A549 (cell line): ENCODE results near the gene CHST5. TPM values are rescaled to one million over a fixed set of nuclear protein-coding genes. Genes with fewer than 3 reads are reported as not detected.

Experiments used
- ATAC-seq, 2 experiments: fragments of 200-7000 bp in 1 of 2; fragments of >200 bp in 1 of 2; cut with Nextera tagmentation in 1 of 2; cut with Tn5 transposase in 1 of 2; 3 replicates each; pipeline versions ENCODE4 v1.8.0 to v1.9.1; 2018 to 2020; ENCODE audit warnings: mild to moderate bottlenecking in 1 of 2, moderate library complexity in 1 of 2
- CTCF ChIA-PET: fragments of 300-600 bp; sonication (Branson Sonifier 250); formaldehyde crosslinking; extraction: SDS; loops from one replicate; lab custom pipeline; 2021; ENCODE audit warnings: antibody characterized with exemption, inconsistent platforms; lab: Yijun Ruan, JAX
- POLR2A ChIA-PET: fragments of 350-600 bp; formaldehyde crosslinking; extraction: SDS; loops from one replicate; lab custom pipeline; 2021; ENCODE audit warnings: antibody characterized with exemption, inconsistent platforms; lab: Yijun Ruan, JAX
- DNase-seq, 2 experiments: peaks; one replicate each; pipeline versions ENCODE4 v3.0.0 to v3.0.0-alpha.2; 2011 to 2016; ENCODE audit warnings: low read depth in 1 of 2, low spot score in 1 of 2
- FAIRE-seq: peaks from 2 replicates; lab custom pipeline; 2011; peaks lifted over from hg19 to GRCh38; lab: Jason Lieb, UNC
- H3K27ac ChIP-seq, 2 experiments: fragments of >200 bp; sonication (Bioruptor Twin); formaldehyde crosslinking; 3 replicates each; pipeline ENCODE4 v1.5.1; 2016 to 2017
- H3K4me1 ChIP-seq: fragments of >200 bp; sonication (Bioruptor Twin); formaldehyde crosslinking; 3 replicates; pipeline ENCODE4 v1.6.1; 2016
- H3K4me2 ChIP-seq: fragments of >200 bp; sonication (Bioruptor Twin); formaldehyde crosslinking; 3 replicates; pipeline ENCODE4 v1.6.1; 2016
- H3K4me3 ChIP-seq: fragments of >200 bp; sonication (Bioruptor Twin); formaldehyde crosslinking; 3 replicates; pipeline ENCODE4 v1.5.1; 2016
- H3K9me3 ChIP-seq: fragments of >200 bp; sonication (Bioruptor Twin); formaldehyde crosslinking; 3 replicates; pipeline ENCODE4 v1.6.1; 2016
- CBX2 ChIP-seq: fragments of 200-600 bp; sonication (generic); IDR thresholded peaks from 2 replicates; pipeline ENCODE4 v1.6.1; 2016; ENCODE audit warnings: low read depth, mild to moderate bottlenecking, borderline replicate concordance
- EHMT2 ChIP-seq: fragments of 200-600 bp; sonication (generic); IDR thresholded peaks from 2 replicates; pipeline ENCODE4 v1.6.1; 2016; ENCODE audit warnings: antibody characterized with exemption, low read depth, mild to moderate bottlenecking, moderate library complexity
- EP300 ChIP-seq, 2 experiments: fragments of >200 bp; sonication (Bioruptor Twin); formaldehyde crosslinking; IDR thresholded peaks; 2 replicates in 1 of 2; 3 replicates in 1 of 2; pipeline ENCODE4 v1.6.1; 2016 to 2017
- HOXB13 ChIP-seq: fragments of 250-450 bp; sonication (Bioruptor Pico); IDR thresholded peaks from 2 replicates; pipeline ENCODE4 v1.5.0; 2020; ENCODE audit warnings: low read depth, mild to moderate bottlenecking, moderate library complexity
- HOXB5 ChIP-seq: fragments of 250-450 bp; sonication (Bioruptor Pico); IDR thresholded peaks from 2 replicates; pipeline ENCODE4 v1.5.0; 2020; ENCODE audit warnings: mild to moderate bottlenecking, moderate library complexity
- JUN ChIP-seq, 2 experiments: fragments of >200 bp; sonication (Bioruptor Twin); formaldehyde crosslinking; IDR thresholded peaks; 2 replicates in 1 of 2; 3 replicates in 1 of 2; pipeline ENCODE4 v1.6.1; 2016 to 2017
- KDM5A ChIP-seq: fragments of 200-600 bp; sonication (generic); IDR thresholded peaks from 2 replicates; pipeline ENCODE4 v1.6.1; 2016; ENCODE audit warnings: antibody characterized with exemption, mild to moderate bottlenecking
- NFE2L2 ChIP-seq: fragments of 150-350 bp; conservative IDR thresholded peaks from 2 replicates; pipeline ENCODE4 v1.6.1; 2014; ENCODE audit warnings: low read length
- NR3C1 ChIP-seq: fragments of >200 bp; sonication (Bioruptor Twin); formaldehyde crosslinking; IDR thresholded peaks from 3 replicates; pipeline ENCODE4 v1.6.1; 2017
- POLR2A ChIP-seq: IDR thresholded peaks from 2 replicates; pipeline ENCODE4 v1.6.1; 2012; ENCODE audit warnings: mild to moderate bottlenecking, low read length
- RAD21 ChIP-seq, 2 experiments: fragments of >200 bp in 1 of 2; sonication (Bioruptor Twin) in 1 of 2; formaldehyde crosslinking in 1 of 2; IDR thresholded peaks in 1 of 2; conservative IDR thresholded peaks in 1 of 2; 2 replicates in 1 of 2; 3 replicates in 1 of 2; pipeline ENCODE4 v1.6.1; 2012 to 2018; ENCODE audit warnings: inconsistent platforms in 1 of 2
- TFCP2L1 ChIP-seq: fragments of 250-450 bp; sonication (Bioruptor Pico); IDR thresholded peaks from 2 replicates; pipeline ENCODE4 v1.5.0; 2021; ENCODE audit warnings: mild to moderate bottlenecking
- ZSCAN20 ChIP-seq: fragments of 250-450 bp; sonication (Bioruptor Pico); IDR thresholded peaks from 2 replicates; pipeline ENCODE4 v1.8.0; 2022; ENCODE audit warnings: mild to moderate bottlenecking, moderate library complexity
- WGBS: methylation state at CpG from one replicate; pipeline ENCODE4 v1.1.6; 2017; ENCODE audit errors: missing lambda C conversion rate; 5-methylcytosine and 5-hydroxymethylcytosine counted together
- polyA plus RNA-seq, 4 experiments: library from polyadenylated mRNA; depleted of rRNA in 3 of 4; stranded (reverse); fragments of >200 nt; fragmentation: RNase III in 1 of 4; extraction: RNeasy Plus Mini Kit Qiagen cat#74134 plus additional on column Dnase treatment in 1 of 4; gene quantifications; 2 replicates in 3 of 4; 3 replicates in 1 of 4; pipeline ENCODE4 v1.2.3, GENCODE V29; 2011 to 2017
- TF ChIP-seq, protein P1 (sequence below): fragments of 250-450 bp; sonication (Bioruptor Pico); IDR thresholded peaks from 2 replicates; pipeline ENCODE4 v1.5.0; 2021; ENCODE audit warnings: mild to moderate bottlenecking, moderate library complexity, borderline replicate concordance
- TF ChIP-seq, protein P2 (sequence below): IDR thresholded peaks from 2 replicates; pipeline ENCODE4 v1.6.1; 2012
- TF ChIP-seq, protein P3 (sequence below): fragments of >200 bp; sonication (Bioruptor Twin); formaldehyde crosslinking; IDR thresholded peaks from 3 replicates; pipeline ENCODE4 v1.6.1; 2016
- TF ChIP-seq, protein P4 (sequence below): fragments of 150-350 bp; IDR thresholded peaks from 2 replicates; pipeline ENCODE4 v1.6.1; 2014; ENCODE audit warnings: low read depth, mild to moderate bottlenecking, low read length
- TF ChIP-seq, protein P5 (sequence below): fragments of 200-600 bp; sonication (generic); IDR thresholded peaks from 2 replicates; pipeline ENCODE4 v1.6.1; 2016; ENCODE audit warnings: antibody characterized with exemption, mild to moderate bottlenecking, moderate library complexity
- TF ChIP-seq, protein P6 (sequence below): IDR thresholded peaks from 2 replicates; pipeline ENCODE4 v1.6.1; 2012; ENCODE audit warnings: low read depth, borderline replicate concordance
- TF ChIP-seq, protein P7 (sequence below): IDR thresholded peaks from 2 replicates; pipeline ENCODE4 v1.6.1; 2012

CHST5 gene
- polyA plus RNA-seq, 2 of the 4 experiments (the other 2 are of a cell fraction), result 0.05 TPM; not detected in 1

DNA sequence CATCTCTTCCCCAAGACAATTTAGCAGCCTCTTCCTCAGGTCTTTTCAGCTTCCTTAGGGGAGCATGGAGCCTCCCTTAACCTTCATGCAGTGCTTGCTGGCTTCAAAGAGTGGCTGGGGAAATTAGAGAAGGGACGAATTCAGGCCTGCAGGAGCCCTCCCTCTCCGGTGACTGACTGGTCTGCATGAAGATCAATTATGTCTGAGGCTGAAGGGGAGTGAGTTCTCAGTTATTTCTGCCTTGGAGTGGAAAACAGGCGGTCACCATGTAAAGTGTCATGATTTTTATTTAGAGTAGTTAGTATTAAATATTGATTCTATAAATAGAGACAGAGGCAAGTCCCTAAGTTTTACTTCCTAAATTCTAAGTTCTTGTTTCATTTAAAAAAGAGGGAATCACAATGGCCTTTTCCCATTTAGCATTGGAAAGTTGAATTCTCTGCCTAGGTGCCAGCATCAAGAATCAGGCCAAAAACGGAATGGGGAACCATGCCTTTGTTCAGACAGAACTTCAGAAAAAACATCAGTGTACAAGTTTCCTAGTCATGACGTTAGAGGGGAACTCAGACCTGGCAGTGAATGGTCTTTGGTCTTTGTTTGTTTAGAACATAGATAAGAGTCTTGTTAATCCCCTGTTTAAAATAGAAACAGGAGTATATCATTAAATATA is 34.6 kb upstream of the CHST5 start:
- CTCF ChIA-PET, result interaction anchor here (0.9 to 1.2 kb wide), 2 partner anchors 53 to 54 kb away, joined by 3 to 5 read pairs; no protein-coding TSS in a partner anchor
- TF ChIP-seq, protein P1, sequence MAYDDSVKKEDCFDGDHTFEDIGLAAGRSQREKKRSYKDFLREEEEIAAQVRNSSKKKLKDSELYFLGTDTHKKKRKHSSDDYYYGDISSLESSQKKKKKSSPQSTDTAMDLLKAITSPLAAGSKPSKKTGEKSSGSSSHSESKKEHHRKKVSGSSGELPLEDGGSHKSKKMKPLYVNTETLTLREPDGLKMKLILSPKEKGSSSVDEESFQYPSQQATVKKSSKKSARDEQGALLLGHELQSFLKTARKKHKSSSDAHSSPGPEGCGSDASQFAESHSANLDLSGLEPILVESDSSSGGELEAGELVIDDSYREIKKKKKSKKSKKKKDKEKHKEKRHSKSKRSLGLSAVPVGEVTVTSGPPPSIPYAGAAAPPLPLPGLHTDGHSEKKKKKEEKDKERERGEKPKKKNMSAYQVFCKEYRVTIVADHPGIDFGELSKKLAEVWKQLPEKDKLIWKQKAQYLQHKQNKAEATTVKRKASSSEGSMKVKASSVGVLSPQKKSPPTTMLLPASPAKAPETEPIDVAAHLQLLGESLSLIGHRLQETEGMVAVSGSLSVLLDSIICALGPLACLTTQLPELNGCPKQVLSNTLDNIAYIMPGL, result no peak
- TF ChIP-seq RAD21 (conservative IDR thresholded peaks at IDR 0.05 in 1 of 2, IDR thresholded peaks at IDR 0.05 in 1 of 2) (no peak), JUN (IDR thresholded peaks at IDR 0.05) (no peak), HOXB5 (CRISPR knock-in tag) (no peak), POLR2A (no peak), TFCP2L1 (CRISPR knock-in tag) (no peak), CBX2 (no peak), HOXB13 (CRISPR knock-in tag) (no peak), ZSCAN20 (CRISPR knock-in tag) (no peak), NFE2L2 (no peak), EP300 (IDR thresholded peaks at IDR 0.05) (no peak), EHMT2 (no peak), NR3C1 (no peak), KDM5A (no peak)
- TF ChIP-seq, protein P2, sequence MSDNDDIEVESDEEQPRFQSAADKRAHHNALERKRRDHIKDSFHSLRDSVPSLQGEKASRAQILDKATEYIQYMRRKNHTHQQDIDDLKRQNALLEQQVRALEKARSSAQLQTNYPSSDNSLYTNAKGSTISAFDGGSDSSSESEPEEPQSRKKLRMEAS, result no peak
- TF ChIP-seq, protein P3, sequence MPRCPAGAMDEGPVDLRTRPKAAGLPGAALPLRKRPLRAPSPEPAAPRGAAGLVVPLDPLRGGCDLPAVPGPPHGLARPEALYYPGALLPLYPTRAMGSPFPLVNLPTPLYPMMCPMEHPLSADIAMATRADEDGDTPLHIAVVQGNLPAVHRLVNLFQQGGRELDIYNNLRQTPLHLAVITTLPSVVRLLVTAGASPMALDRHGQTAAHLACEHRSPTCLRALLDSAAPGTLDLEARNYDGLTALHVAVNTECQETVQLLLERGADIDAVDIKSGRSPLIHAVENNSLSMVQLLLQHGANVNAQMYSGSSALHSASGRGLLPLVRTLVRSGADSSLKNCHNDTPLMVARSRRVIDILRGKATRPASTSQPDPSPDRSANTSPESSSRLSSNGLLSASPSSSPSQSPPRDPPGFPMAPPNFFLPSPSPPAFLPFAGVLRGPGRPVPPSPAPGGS, result no peak
- TF ChIP-seq, protein P4, sequence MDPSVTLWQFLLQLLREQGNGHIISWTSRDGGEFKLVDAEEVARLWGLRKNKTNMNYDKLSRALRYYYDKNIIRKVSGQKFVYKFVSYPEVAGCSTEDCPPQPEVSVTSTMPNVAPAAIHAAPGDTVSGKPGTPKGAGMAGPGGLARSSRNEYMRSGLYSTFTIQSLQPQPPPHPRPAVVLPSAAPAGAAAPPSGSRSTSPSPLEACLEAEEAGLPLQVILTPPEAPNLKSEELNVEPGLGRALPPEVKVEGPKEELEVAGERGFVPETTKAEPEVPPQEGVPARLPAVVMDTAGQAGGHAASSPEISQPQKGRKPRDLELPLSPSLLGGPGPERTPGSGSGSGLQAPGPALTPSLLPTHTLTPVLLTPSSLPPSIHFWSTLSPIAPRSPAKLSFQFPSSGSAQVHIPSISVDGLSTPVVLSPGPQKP, result no peak
- TF ChIP-seq, protein P5, sequence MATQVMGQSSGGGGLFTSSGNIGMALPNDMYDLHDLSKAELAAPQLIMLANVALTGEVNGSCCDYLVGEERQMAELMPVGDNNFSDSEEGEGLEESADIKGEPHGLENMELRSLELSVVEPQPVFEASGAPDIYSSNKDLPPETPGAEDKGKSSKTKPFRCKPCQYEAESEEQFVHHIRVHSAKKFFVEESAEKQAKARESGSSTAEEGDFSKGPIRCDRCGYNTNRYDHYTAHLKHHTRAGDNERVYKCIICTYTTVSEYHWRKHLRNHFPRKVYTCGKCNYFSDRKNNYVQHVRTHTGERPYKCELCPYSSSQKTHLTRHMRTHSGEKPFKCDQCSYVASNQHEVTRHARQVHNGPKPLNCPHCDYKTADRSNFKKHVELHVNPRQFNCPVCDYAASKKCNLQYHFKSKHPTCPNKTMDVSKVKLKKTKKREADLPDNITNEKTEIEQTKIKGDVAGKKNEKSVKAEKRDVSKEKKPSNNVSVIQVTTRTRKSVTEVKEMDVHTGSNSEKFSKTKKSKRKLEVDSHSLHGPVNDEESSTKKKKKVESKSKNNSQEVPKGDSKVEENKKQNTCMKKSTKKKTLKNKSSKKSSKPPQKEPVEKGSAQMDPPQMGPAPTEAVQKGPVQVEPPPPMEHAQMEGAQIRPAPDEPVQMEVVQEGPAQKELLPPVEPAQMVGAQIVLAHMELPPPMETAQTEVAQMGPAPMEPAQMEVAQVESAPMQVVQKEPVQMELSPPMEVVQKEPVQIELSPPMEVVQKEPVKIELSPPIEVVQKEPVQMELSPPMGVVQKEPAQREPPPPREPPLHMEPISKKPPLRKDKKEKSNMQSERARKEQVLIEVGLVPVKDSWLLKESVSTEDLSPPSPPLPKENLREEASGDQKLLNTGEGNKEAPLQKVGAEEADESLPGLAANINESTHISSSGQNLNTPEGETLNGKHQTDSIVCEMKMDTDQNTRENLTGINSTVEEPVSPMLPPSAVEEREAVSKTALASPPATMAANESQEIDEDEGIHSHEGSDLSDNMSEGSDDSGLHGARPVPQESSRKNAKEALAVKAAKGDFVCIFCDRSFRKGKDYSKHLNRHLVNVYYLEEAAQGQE, result no peak
- TF ChIP-seq, protein P6, sequence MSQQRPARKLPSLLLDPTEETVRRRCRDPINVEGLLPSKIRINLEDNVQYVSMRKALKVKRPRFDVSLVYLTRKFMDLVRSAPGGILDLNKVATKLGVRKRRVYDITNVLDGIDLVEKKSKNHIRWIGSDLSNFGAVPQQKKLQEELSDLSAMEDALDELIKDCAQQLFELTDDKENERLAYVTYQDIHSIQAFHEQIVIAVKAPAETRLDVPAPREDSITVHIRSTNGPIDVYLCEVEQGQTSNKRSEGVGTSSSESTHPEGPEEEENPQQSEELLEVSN, result no peak
- TF ChIP-seq, protein P7, sequence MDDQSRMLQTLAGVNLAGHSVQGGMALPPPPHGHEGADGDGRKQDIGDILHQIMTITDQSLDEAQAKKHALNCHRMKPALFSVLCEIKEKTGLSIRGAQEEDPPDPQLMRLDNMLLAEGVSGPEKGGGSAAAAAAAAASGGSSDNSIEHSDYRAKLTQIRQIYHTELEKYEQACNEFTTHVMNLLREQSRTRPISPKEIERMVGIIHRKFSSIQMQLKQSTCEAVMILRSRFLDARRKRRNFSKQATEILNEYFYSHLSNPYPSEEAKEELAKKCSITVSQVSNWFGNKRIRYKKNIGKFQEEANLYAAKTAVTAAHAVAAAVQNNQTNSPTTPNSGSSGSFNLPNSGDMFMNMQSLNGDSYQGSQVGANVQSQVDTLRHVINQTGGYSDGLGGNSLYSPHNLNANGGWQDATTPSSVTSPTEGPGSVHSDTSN, result no peak
- H3K9me3 ChIP-seq, result no peaks in the 10 kb centered on the region
- DNase-seq, result no peak
- POLR2A ChIA-PET, result no interaction called here
- whole genome bisulfite sequencing, result 82% methylated on average over 5 of the region's 5 CpGs
- H3K4me2 ChIP-seq, result no peak overlapping the region
- H3K4me1 ChIP-seq, result peaks cover 8% of the 10 kb centered on the region
- FAIRE-seq, result no peak
- ATAC-seq, result no peak
- no peak overlapping the region for H3K27ac ChIP-seq
- no peak overlapping the region for H3K4me3 ChIP-seq
